Measurements from ENCODE around the gene PSMC3. TPM values are rescaled to one million over a fixed set of nuclear protein-coding genes. Genes with fewer than 3 reads are reported as not detected.
A peak's percentile ranks its signal among the peaks of the same experiment; 100 is the strongest.

Gene PSMC3
- total and polyA plus RNA-seq, 9 of the 15 experiments (the other 6 are each of a cell fraction or from before 2014, with no cell fraction given) = 44.3 to 324 (median 240) TPM

DNA sequence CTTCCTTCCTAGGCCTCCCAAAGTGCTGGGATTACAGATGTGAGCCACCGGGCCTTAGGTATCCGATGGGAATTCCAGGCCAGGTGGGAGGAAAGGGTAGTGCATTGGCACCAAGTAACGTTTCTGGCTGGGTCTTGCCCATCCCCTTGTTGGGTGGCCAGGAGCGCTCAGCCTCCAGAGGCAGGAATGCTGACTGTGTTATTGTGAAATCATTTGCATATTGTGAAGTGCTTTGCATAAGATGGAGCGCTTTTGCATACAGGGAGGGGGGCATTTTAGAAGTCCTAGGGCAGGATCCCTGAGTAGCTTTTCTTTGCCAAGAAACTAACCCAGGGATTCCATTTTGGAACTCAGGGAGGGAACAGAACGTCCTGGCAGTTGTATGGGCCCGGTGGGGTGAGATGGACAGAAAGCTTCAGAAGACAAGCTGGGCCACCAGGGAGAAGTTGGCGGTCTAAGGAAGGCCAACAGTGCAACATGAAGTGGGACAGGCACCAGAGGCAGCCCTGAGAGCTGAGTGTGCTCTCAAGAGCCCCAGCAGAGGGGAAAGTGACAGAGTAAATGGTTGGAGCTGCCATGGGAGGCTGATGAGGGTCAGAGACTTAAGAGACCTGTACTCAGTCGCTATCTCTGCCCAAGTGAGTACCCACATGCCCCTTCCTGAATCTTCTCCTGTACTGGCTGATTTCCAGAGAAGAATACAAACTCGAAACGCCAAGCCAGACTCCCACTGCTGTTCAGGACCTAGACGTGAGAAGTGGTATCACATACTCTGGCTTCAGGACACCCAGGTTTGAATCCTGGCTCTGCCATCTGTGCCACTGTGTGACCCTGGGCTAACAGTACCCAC, 19.1 kb downstream of the PSMC3 start:
- FAIRE-seq (peak; percentile 74), ATAC-seq (peak; percentile 9; the same call in 2 of the 3 replicates)
- BruUV-seq (replicated peaks) = no TSS peak
- TF ChIP-seq ZNF146 (CRISPR knock-in tag; IDR thresholded peaks at IDR 0.05; ENCODE audit: unreplicated experiment) (no peak), MAFG (tag; conservative IDR thresholded peaks at IDR 0.05) (peak; percentile 78), ZBTB33 (CRISPR knock-in tag; IDR thresholded peaks at IDR 0.05) (peak; percentile 52; the same call in 1 of the 2 replicates), CC2D1A (IDR thresholded peaks at IDR 0.05) (no peak), RUNX1 (IDR thresholded peaks at IDR 0.05; ENCODE audit: low read depth) (no peak), TEAD2 (tag; IDR thresholded peaks at IDR 0.05) (peak; percentile 42; the same call in 1 of the 2 replicates), CTCF (IDR thresholded peaks at IDR 0.05 in 2 of 3, conservative IDR thresholded peaks at IDR 0.05 in 1 of 3; ENCODE audit: insufficient read depth in 2 of 3, low read depth in 1 of 3, low read length in 3 of 3) (peak in 1 of 3 experiments; percentile 11; a peak in 1 of 6 replicates), POLR2B (IDR thresholded peaks at IDR 0.05; ENCODE audit: low read depth, partially characterized antibody) (no peak), ZKSCAN8 (CRISPR knock-in tag; IDR thresholded peaks at IDR 0.05) (no peak), TSC22D4 (tag; IDR thresholded peaks at IDR 0.05) (no peak), CHD2 (IDR thresholded peaks at IDR 0.05; ENCODE audit: low read depth, low read length) (no peak), HOXB6 (CRISPR knock-in tag; IDR thresholded peaks at IDR 0.05; ENCODE audit: borderline replicate concordance) (no peak), ARNT (IDR thresholded peaks at IDR 0.05) (0 out of 4 replicates have a peak, but pooled peaks of 1 of the 2 experiments have one; percentile 22), TEAD1 (CRISPR knock-in tag; IDR thresholded peaks at IDR 0.05) (peak in 1 of 2 experiments; percentile 58; a peak in 1 of 4 replicates), CEBPG (CRISPR knock-in tag; IDR thresholded peaks at IDR 0.05) (peak; percentile 59), CEBPG (tag; conservative IDR thresholded peaks at IDR 0.05 in 1 of 2, IDR thresholded peaks at IDR 0.05 in 1 of 2) (peak; percentile 39 to 67; a peak in 2 of 4 replicates), MAFF (IDR thresholded peaks at IDR 0.05; ENCODE audit: low read length) (peak; percentile 68), GTF2E2 (tag; IDR thresholded peaks at IDR 0.05) (no peak; the same call in 1 of the 2 replicates)

More for the DNA sequence above, 19.1 kb downstream of the PSMC3 start:
- ChIA-PET POLR2A (interaction anchor here (0.6 to 3.3 kb wide), 6 partner anchors 10 to 1026 kb away, joined by 3 to 16 read pairs (median 4); partner anchors contain the start of genes MDK and SPI1), CTCF (ENCODE audit: low intra/inter-chr PET ratio) (interaction anchor here (0.6 to 1.3 kb wide), 4 partner anchors 33 to 174 kb away, joined by 4 to 11 read pairs (median 4); no protein-coding TSS in a partner anchor)
- DNase-seq (ENCODE audit: extremely low read depth in 1 of 4, low spot score in 3 of 4) = peak in 2 of 4 experiments; percentile 33 to 37
- intact Hi-C loops (cut with micrococcal nuclease) (loop anchor here (10.0 kb wide), 1 partner anchor 52 kb away; the partner anchor contains the start of gene MYBPC3), in situ Hi-C loops (cut with MboI) (loop anchor here (5.0 kb wide), 1 partner anchor 35 kb away; no protein-coding TSS in a partner anchor)
- Histone ChIP-seq H3K79me2 (ENCODE audit: control insufficient read depth, insufficient read depth, low read length) (peaks cover 7% of the 10 kb centered on the region; the same call in 2 of the 3 replicates), H3K27ac (ENCODE audit: extremely low read depth, low read depth, low read length) (peak overlapping the region; percentile 98), H3K27me3 (ENCODE audit: control insufficient read depth in 2 of 2, insufficient read depth in 2 of 2, low read length in 2 of 2) (no peaks in the 10 kb centered on the region), H3K9ac (ENCODE audit: insufficient read depth in 1 of 2, low read depth in 2 of 2, low read length in 2 of 2) (peak overlapping the region; percentile 90 to 96), H3K36me3 (ENCODE audit: control insufficient read depth, insufficient read depth, low read length) (no peaks in the 10 kb centered on the region), H4K20me1 (replicated peaks; ENCODE audit: control insufficient read depth, insufficient read depth, low read length) (no peaks in the 10 kb centered on the region), H3K4me3 (peak overlapping the region; percentile 60), H3K4me1 (replicated peaks in 1 of 2; ENCODE audit: control insufficient read depth in 2 of 2, insufficient read depth in 2 of 2, low read length in 2 of 2) (peaks cover 31 to 52% of the 10 kb centered on the region in 2 experiments), H3K9me3 (replicated peaks; ENCODE audit: control insufficient read depth, insufficient read depth, low read depth, low read length) (no peaks in the 10 kb centered on the region), H3K9me1 (ENCODE audit: control insufficient read depth, insufficient read depth, low read length) (no peaks in the 10 kb centered on the region), H3K4me2 (ENCODE audit: insufficient read depth, low read length) (peak overlapping the region; percentile 100), H2AFZ (ENCODE audit: low read depth, low read length) (peak overlapping the region; percentile 95)
- 36% methylated on average over 10 of the region's 12 CpGs for WGBS (ENCODE audit: insufficient coverage, low coverage, missing lambda C conversion rate)
